GM12892 (cell line): ENCODE data around the gene TEX14.

Source experiments
- POLR2A ChIP-seq: IDR thresholded peaks from 2 replicates; pipeline ENCODE4 v1.6.1; 2011; ENCODE audit warnings: low read depth, low read length, control low read depth
- POLR2AphosphoS5 ChIP-seq: IDR thresholded peaks from 2 replicates; pipeline ENCODE4 v1.6.1; 2011; ENCODE audit warnings: low read depth, low read length, control low read depth
- TAF1 ChIP-seq: IDR thresholded peaks from 2 replicates; pipeline ENCODE4 v1.6.1; 2011; ENCODE audit warnings: low read depth, mild to moderate bottlenecking, control low read depth, low read length, borderline replicate concordance

- TF ChIP-seq POLR2A (no peak), POLR2AphosphoS5 (no peak), TAF1 (no peak)
Measured at GRCh38 chr17:58624751-58625150, 67.1 kb downstream of the TEX14 start.
